HG03159 (cell line): ENCODE measurements around the gene CRTAC1.
A peak's percentile ranks its signal among the peaks of the same experiment; 100 is the strongest.

Source experiments
- ATAC-seq: cut with Tn5 transposase; IDR thresholded peaks from one replicate; pipeline ENCODE4 v1.9.1; 2021; ENCODE audit warnings: mild to moderate bottlenecking, moderate library complexity; ENCODE audit not compliant: unreplicated experiment

CRTAC1 gene

GRCh38 chr10:98030991-98031431 lies 590 bp upstream of the CRTAC1 start:
- ATAC-seq = no peak

GRCh38 chr10:98029149-98030092 lies 1.0 kb downstream of the CRTAC1 start:
- ATAC-seq = no peak

- peak; percentile 63 for ATAC-seq
These were observed 2.2 kb downstream of the CRTAC1 start for GRCh38 chr10:98028168-98028770.

- no peak for ATAC-seq
These were observed 7.4 kb downstream of the CRTAC1 start for GRCh38 chr10:98023024-98023423.

GRCh38 chr10:98020784-98021183 lies 9.6 kb downstream of the CRTAC1 start:
- ATAC-seq = no peak

- ATAC-seq = no peak
These were observed 10.2 kb downstream of the CRTAC1 start for GRCh38 chr10:98020254-98020653.

- ATAC-seq = no peak
These were observed 10.6 kb downstream of the CRTAC1 start for GRCh38 chr10:98019784-98020183.

- no peak for ATAC-seq
These were observed 13.5 kb downstream of the CRTAC1 start for GRCh38 chr10:98016772-98017475.

- no peak for ATAC-seq
These were observed 16.6 kb downstream of the CRTAC1 start for GRCh38 chr10:98013776-98014175.

- ATAC-seq = no peak
These were observed 17.3 kb downstream of the CRTAC1 start for GRCh38 chr10:98013122-98013521.

GRCh38 chr10:98012644-98013043 lies 17.8 kb downstream of the CRTAC1 start:
- no peak for ATAC-seq

- ATAC-seq = no peak
These were observed 19.3 kb downstream of the CRTAC1 start for GRCh38 chr10:98010939-98011685.

- no peak for ATAC-seq
These were observed 24.2 kb downstream of the CRTAC1 start for GRCh38 chr10:98006266-98006665.

- no peak for ATAC-seq
These were observed 28.7 kb downstream of the CRTAC1 start for GRCh38 chr10:98001736-98002135.

- ATAC-seq = no peak
These were observed 30.1 kb downstream of the CRTAC1 start for GRCh38 chr10:98000346-98000745.

GRCh38 chr10:97999923-98000248 lies 30.5 kb downstream of the CRTAC1 start:
- no peak for ATAC-seq

- ATAC-seq = no peak
These were observed 31.1 kb downstream of the CRTAC1 start for GRCh38 chr10:97999066-97999922.

GRCh38 chr10:97991871-97992270 lies 38.5 kb downstream of the CRTAC1 start:
- ATAC-seq = no peak

- no peak for ATAC-seq
These were observed 48.6 kb downstream of the CRTAC1 start for GRCh38 chr10:97981816-97982215.

GRCh38 chr10:97977673-97978072 lies 52.7 kb downstream of the CRTAC1 start:
- no peak for ATAC-seq
